HEK293T (cell line): Measurements from ENCODE around the gene SYCP1.

Experiments used
- CTCF ChIA-PET: fragments of 350-600 bp; formaldehyde crosslinking; extraction: SDS; loops from one replicate; lab custom pipeline; 2021; ENCODE audit warnings: antibody characterized with exemption, inconsistent platforms; lab: Yijun Ruan, JAX
- POLR2A ChIA-PET: fragments of 350-600 bp; formaldehyde crosslinking; extraction: SDS; loops from one replicate; lab custom pipeline; 2020; ENCODE audit warnings: antibody characterized with exemption, inconsistent platforms; lab: Yijun Ruan, JAX
- DNase-seq: peaks from one replicate; pipeline ENCODE4 v3.0.0; 2012; ENCODE audit warnings: mixed read lengths; ENCODE audit errors: extremely low spot score
- ARNT ChIP-seq: fragments of 450-650 bp; IDR thresholded peaks from 2 replicates; pipeline ENCODE4 v1.6.1; 2017; ENCODE audit warnings: mild to moderate bottlenecking
- BHLHE40 ChIP-seq: fragments of 450-650 bp; IDR thresholded peaks from 2 replicates; pipeline ENCODE4 v1.6.1; 2016; ENCODE audit warnings: mild to moderate bottlenecking, moderate library complexity, borderline replicate concordance
- CTBP1 ChIP-seq: fragments of 450-650 bp; IDR thresholded peaks from 2 replicates; pipeline ENCODE4 v1.6.1; 2016; ENCODE audit warnings: borderline replicate concordance
- ELF4 ChIP-seq: fragments of 450-650 bp; IDR thresholded peaks from 2 replicates; pipeline ENCODE4 v1.6.1; 2017; ENCODE audit warnings: antibody characterized with exemption
- FOXA1 ChIP-seq: fragments of 450-650 bp; IDR thresholded peaks from 2 replicates; pipeline ENCODE4 v1.6.1; 2016; ENCODE audit warnings: mild to moderate bottlenecking
- FOXK2 ChIP-seq: fragments of 450-650 bp; IDR thresholded peaks from 2 replicates; pipeline ENCODE4 v1.6.1; 2016; ENCODE audit warnings: mild to moderate bottlenecking
- FOXM1 ChIP-seq: fragments of 450-650 bp; IDR thresholded peaks from 2 replicates; pipeline ENCODE4 v1.6.1; 2017; ENCODE audit warnings: mild to moderate bottlenecking, borderline replicate concordance
- HDGF ChIP-seq: fragments of 450-650 bp; IDR thresholded peaks from 2 replicates; pipeline ENCODE4 v1.6.1; 2017; ENCODE audit warnings: antibody characterized with exemption, borderline replicate concordance
- L3MBTL2 ChIP-seq: fragments of 450-650 bp; conservative IDR thresholded peaks from 2 replicates; pipeline ENCODE4 v1.6.1; 2016; ENCODE audit warnings: mild to moderate bottlenecking
- LEF1 ChIP-seq: fragments of 450-650 bp; IDR thresholded peaks from 2 replicates; pipeline ENCODE4 v1.6.1; 2017; ENCODE audit warnings: mild to moderate bottlenecking, borderline replicate concordance
- NFRKB ChIP-seq: fragments of 450-650 bp; IDR thresholded peaks from 2 replicates; pipeline ENCODE4 v1.6.1; 2016; ENCODE audit warnings: mild to moderate bottlenecking, moderate library complexity
- PKNOX1 ChIP-seq: fragments of 450-650 bp; IDR thresholded peaks from 2 replicates; pipeline ENCODE4 v1.6.1; 2016
- SP1 ChIP-seq: fragments of 450-650 bp; IDR thresholded peaks from 2 replicates; pipeline ENCODE4 v1.6.1; 2017
- SUZ12 ChIP-seq: fragments of 450-650 bp; IDR thresholded peaks from 2 replicates; pipeline ENCODE4 v1.6.1; 2016; ENCODE audit warnings: mild to moderate bottlenecking
- TARDBP ChIP-seq: fragments of 450-650 bp; IDR thresholded peaks from 2 replicates; pipeline ENCODE4 v1.6.1; 2016
- ZNF384 ChIP-seq: fragments of 450-650 bp; IDR thresholded peaks from 2 replicates; pipeline ENCODE4 v1.6.1; 2016

Gene SYCP1

DNA sequence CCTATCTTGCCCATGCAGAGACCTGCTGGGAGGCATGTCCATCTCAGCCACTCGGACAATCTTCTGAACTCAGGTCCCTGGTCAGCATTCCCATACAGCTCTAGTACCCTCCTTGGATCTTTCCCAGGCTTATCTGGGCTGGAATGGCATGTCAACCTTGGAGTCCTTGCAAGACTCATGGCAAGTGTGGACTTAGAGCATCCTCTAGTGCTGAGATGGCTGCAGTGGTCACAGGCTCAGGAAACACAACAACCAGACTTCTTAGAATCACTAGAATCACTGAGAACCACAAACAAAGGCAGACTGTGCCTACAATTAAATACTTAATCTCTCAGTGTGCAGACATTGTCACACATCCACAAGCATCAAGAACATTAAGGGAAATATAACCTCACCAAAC is 101.9 kb downstream of the SYCP1 start:
- DNase-seq: peak; percentile 33
- ChIA-PET POLR2A (no interaction called here), CTCF (no interaction called here)
- TF ChIP-seq LEF1 (no peak), L3MBTL2 (no peak), ARNT (no peak), TARDBP (no peak), FOXM1 (no peak), NFRKB (no peak), HDGF (no peak), SUZ12 (no peak), BHLHE40 (no peak), ZNF384 (no peak), PKNOX1 (no peak), SP1 (no peak), FOXA1 (no peak)

DNA sequence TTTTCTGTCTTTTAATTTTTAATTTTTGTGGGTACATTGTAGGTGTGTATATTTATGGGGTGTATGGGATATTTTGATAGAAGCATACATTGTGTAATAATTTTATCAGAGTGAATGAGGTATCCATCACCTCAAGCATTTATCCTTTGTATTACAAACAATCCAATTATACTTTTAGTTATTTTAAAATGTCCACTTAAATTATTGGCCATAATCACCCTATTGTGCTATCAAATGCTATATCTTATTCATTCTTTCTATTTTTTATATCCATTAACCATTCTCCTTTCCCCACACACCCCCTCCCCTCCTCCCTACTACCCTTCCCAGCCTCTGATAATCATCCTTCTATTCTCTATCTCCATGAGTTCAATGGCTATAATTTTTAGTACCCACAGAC is 104.8 kb downstream of the SYCP1 start:
- ChIA-PET CTCF (no interaction called here), POLR2A (no interaction called here)
- TF ChIP-seq FOXK2 (no peak), LEF1 (no peak), SP1 (no peak), CTBP1 (no peak), ARNT (no peak), PKNOX1 (no peak), ELF4 (no peak), NFRKB (no peak), FOXM1 (no peak), TARDBP (no peak)
- no peak for DNase-seq

GRCh38 chr1:114976891-114977290 is 122.2 kb downstream of the SYCP1 start:
- TF ChIP-seq CTBP1: no peak
- no peak for TF ChIP-seq NFRKB
- no peak for TF ChIP-seq ZNF384
- TF ChIP-seq BHLHE40: no peak
- ChIA-PET CTCF (interaction anchor here (0.6 to 1.2 kb wide), 2 partner anchors 76 to 301 kb away, joined by 3 read pairs; no protein-coding TSS in a partner anchor), POLR2A (no interaction called here)
- DNase-seq: no peak

DNA sequence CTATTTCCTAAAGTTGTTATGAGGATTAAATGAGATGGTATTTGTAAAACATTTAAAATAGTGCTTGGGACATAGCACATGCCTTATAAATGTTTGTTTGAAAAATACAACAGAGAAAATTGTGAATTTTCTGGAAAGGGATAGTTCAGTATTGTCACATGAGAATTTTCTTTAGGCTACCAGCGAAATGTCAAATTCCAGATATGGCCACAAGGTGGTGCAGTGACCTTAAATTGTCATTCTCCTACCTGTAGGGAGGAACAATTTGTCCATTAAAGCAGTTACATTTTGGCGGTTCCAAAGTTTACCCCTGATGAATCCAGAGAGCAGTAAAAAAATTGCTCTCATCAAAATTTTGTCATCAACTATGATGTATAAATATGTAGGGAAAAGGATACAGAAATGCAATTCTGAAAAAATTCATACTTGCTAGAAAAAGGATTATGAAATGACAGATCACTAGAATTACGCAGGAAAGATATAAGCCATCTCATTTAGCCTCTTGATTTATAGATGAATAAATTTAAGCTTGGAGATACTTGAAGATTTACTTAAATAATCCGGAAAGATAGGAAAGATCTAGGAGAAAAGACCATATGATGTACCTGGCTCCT is 124.7 kb downstream of the SYCP1 start:
- peak; percentile 48 for DNase-seq
- CTCF ChIA-PET: interaction anchor here (0.8 kb wide), 1 partner anchor 132 kb away, joined by 3 read pairs; no protein-coding TSS in a partner anchor
- POLR2A ChIA-PET: no interaction called here

DNA sequence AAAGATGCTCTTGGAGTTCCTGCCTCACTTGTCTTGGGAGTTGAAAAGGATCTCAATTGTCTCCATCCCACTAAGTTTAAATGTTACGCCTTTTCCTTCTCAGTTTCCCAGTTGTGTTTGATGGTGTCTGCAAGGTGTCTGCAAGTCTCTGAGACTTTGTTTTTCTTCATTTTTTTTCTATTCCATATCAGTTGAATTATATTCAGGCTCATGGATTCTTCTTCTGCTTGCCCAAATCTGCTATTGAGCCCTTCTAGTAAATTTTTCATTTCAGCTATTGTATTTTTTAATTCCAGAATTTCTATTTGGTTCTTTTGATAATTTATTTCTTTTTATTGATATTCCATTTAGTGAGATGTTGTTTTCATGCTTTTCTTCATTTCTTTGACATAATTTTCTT is 127.6 kb downstream of the SYCP1 start:
- no peak for DNase-seq
- ChIA-PET POLR2A (no interaction called here), CTCF (interaction anchor here (1.4 to 2.7 kb wide), 2 partner anchors 70 to 132 kb away, joined by 5 to 6 read pairs; no protein-coding TSS in a partner anchor)
- TF ChIP-seq FOXM1 (no peak), BHLHE40 (no peak), ELF4 (no peak)

More for the DNA sequence above, 124.7 kb downstream of the SYCP1 start:
- TF ChIP-seq BHLHE40: no peak
- no peak for TF ChIP-seq FOXM1
- no peak for TF ChIP-seq SUZ12
- TF ChIP-seq SP1: no peak
- TF ChIP-seq CTBP1: no peak
- no peak for TF ChIP-seq ELF4
- no peak for TF ChIP-seq TARDBP

DNA sequence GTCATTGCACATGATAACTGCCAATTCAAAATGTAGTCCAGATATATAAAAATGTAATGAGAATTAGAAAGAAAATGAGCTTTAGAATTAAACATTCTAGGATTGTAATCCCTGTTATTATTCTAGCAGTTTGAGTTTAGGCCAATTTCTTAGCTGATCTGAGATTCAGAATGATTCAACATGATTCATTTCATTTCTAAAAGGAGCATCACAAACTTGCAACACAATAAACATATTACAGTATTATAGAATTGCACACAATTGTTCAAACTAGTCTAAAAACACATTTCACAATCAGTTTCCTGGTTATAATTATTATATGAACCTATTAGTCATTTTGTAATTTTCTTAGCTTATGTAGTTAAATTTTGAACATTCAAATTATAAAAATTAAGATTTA is 131.6 kb downstream of the SYCP1 start:
- no peak for TF ChIP-seq SP1
- no peak for TF ChIP-seq FOXK2
- no peak for TF ChIP-seq HDGF
- TF ChIP-seq CTBP1: no peak
- TF ChIP-seq ARNT: no peak
- no peak for TF ChIP-seq L3MBTL2
- TF ChIP-seq TARDBP: no peak
- TF ChIP-seq FOXA1: no peak
- TF ChIP-seq FOXM1: no peak
- no peak for TF ChIP-seq BHLHE40
- no peak for TF ChIP-seq LEF1
- no peak for TF ChIP-seq PKNOX1
- TF ChIP-seq ZNF384: no peak
- TF ChIP-seq ELF4: no peak
- TF ChIP-seq SUZ12: no peak
- TF ChIP-seq NFRKB: no peak
- no peak for DNase-seq
- ChIA-PET POLR2A (no interaction called here), CTCF (interaction anchor here (0.7 kb wide), 1 partner anchor 11 kb away, joined by 3 read pairs; no protein-coding TSS in a partner anchor)

DNA sequence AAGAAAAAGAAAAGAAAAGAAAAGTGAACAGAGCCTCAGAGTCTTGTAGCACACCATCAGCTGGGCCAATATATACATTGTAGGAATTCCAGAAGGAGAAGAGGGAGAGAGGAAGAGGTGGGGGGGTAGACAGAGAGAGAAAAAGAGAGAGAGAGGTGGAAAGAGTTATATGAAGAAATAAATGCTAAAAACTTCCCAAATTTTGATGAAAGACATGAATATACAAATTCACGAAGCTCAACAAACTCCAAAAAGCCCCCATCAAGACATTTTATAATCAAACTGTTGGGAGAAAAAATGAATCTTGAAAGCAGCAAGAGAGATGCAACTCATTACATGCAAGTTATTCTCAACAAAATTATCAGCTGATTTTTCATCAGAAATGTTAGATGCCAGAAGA is 133.4 kb downstream of the SYCP1 start:
- CTCF ChIA-PET: no interaction called here
- DNase-seq: no peak
- POLR2A ChIA-PET: no interaction called here
- TF ChIP-seq ZNF384: no peak
- no peak for TF ChIP-seq FOXA1
- TF ChIP-seq SUZ12: no peak
- no peak for TF ChIP-seq PKNOX1
- TF ChIP-seq FOXK2: no peak
- TF ChIP-seq FOXM1: no peak
